GM18868 (cell line): Measurements from ENCODE around the gene RAB4B.
"Not testable (repeated sequence)": the region's sequence is repeated elsewhere in the genome, so short reads cannot be mapped to it uniquely, and the experiment has no call there.

Experiments
- ATAC-seq: cut with Tn5 transposase; IDR thresholded peaks from one replicate; pipeline ENCODE4 v1.9.1; 2021; ENCODE audit warnings: mild to moderate bottlenecking, moderate library complexity; ENCODE audit not compliant: unreplicated experiment

The RAB4B gene

GRCh38 chr19:40815223-40815622 lies 37.2 kb downstream of the RAB4B start:
- no peak for ATAC-seq

GRCh38 chr19:40818480-40819399 lies 40.7 kb downstream of the RAB4B start:
- not testable (repeated sequence) for ATAC-seq

- ATAC-seq: not testable (repeated sequence)
Observed at GRCh38 chr19:40819479-40820234, 41.6 kb downstream of the RAB4B start.

DNA sequence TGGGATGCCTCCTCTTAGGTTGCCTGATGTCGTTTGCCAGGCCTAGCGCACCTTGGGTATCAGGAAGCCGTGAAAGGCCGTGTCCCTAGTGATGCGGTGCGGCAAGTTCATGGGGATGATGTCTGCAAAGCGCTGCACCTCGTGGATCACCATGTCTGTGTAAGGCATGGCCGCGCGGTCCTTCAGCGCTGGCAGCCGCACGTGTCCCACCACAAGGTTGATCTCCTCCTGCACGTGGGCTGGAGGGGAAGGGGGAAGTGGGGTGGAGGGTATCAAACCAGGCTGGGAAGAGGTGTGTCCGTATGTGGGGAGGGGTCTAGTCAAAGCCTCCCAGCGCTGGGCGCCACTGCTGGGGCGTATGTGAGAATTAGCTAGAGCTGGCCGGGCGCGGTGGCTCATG lies 44.1 kb downstream of the RAB4B start:
- no peak for ATAC-seq

DNA sequence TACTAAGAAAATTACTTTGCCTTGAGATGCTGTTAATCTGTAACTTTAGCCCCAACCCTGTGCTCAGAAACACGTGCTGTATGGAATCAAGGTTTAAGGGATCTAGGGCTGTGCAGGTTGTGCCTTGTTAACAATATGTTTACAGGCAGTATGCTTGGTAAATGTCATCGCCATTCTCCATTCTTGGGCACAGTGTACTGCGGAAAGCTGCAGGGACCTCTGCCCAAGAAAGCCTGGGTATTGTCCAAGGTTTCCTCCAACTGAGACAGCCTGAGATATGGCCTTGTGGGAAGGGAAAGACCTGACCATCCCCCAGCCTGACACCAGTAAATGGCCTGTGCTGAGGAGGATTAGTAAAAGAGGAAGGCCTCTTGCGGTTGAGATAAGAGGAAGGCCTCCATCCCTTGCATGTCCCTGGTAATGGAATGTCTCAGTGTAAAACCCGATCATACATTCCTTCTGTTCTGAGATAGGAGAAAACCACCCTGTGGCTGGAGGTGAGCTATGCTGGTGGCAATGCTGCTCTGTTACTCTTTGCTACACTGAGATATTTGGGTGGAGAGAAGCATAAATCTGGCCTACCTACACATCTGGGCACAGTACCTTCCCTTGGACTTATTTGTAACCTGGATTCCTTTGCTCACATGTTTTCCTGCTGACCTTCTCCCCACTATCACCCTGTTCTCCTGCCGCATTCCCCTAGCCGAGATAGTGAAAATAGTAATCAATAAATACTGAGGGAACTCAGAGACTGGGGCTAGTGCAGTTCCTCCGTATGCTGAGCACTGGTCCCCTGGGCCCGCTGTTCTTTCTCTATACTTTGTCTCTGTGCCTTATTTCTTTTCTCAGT lies 44.9 kb downstream of the RAB4B start:
- ATAC-seq: not testable (repeated sequence)

DNA sequence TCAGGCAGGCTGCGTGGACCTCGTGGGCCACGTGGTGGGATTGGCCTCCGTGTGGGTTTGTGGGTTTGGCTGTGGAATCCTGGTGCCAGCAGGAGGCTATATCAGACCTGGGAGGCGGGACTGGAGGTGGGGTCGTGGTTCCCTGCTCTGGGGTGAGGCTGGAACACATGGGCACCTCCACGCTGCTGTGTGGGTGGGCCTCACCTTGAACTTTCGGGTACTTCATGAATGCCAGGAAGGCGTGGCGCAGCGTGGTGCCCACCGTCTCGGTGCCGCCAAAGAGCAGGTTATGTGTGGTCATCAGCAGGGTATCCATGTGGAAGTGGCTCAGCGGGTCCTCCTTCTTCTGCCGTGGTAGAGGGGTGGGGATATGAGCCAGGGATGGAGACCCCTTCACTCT lies 46.9 kb downstream of the RAB4B start:
- not testable (repeated sequence) for ATAC-seq

GRCh38 chr19:40825460-40826095 lies 47.5 kb downstream of the RAB4B start:
- ATAC-seq: not testable (repeated sequence)

- ATAC-seq: not testable (repeated sequence)
Observed at GRCh38 chr19:40826312-40826698, 48.3 kb downstream of the RAB4B start.

GRCh38 chr19:40826699-40827385 lies 48.8 kb downstream of the RAB4B start:
- not testable (repeated sequence) for ATAC-seq

GRCh38 chr19:40827386-40828247 lies 49.6 kb downstream of the RAB4B start:
- ATAC-seq: no peak

DNA sequence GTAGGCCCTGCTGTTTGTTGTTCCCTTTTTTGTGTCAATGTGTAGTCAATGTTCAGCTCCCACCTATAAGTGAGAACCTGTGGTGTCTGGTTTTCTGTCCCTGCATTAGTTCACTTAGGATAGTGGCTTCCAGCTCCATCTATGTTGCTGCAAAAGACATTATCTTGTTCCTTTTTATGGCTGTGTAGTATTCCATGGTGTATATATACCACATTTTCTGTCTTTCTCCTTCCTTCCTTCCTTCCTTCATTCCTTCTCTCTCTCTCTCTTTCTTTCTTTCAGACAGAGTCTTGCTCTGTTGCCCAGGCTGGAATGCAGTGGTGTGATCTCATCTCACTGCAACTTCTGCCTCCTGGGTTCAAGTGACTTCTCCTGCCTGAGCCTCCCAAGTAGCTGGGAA lies 51.2 kb downstream of the RAB4B start:
- ATAC-seq: no peak

DNA sequence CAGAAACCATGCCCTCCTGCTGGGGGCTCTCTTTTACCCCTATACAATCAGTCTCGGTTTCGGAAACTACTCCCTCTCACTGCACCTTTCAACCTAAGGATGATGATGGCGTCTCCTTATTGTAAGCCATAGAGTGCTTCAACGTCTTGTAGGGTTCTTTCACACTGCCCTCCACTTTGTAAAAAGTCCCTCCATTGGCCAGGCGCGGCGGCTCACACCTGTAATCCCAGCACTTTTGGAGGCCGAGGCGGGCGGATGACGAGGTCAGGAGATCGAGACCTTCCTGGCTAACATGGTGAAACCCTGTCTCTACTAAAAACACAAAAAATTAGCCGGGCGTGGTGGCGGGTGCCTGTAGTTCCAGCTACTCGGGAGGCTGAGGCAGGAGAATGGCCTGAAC lies 52.7 kb downstream of the RAB4B start:
- not testable (repeated sequence) for ATAC-seq

DNA sequence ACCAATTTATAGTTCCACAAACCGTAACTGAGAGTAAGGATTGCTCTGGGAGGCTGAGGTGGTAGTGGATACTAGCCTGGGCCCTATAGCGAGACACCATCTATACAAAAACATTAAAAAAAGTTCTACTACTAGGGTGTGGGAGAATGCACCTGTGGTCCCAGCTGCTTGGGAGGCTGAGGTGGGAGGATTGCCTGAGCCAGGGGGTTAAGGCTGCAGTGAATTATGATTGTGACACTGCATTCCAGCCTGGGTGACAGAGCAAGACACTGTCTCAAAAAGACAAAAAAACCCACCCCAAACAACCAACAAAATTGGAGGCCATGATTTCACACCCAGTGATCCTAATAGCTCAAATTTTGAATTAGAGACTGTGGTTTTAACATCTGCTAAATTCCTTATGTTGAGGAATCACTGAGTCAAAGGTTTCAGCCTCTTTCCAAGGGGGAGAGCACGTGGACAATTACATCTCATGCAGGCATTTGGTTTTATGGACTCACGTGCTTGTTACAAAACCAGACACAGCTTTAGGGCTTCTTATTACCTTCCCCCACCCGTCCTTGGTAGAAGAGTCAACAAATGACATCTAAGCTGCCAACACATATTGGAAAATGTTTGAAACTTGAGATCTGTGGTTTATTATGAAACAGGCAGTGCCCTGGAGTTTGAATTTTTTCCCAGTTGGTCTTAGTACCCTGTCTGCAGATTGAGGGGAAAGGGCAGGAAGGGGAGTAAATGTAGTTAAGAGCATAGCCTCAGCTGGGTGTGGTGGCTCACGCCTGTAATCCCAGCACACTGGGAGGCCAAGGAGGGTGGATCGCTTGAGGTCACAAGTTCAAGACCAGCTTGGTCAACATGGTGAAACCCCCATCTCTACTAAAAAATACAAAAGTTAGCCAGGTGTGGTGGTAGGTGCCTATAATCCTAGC lies 53.7 kb downstream of the RAB4B start:
- ATAC-seq: no peak

DNA sequence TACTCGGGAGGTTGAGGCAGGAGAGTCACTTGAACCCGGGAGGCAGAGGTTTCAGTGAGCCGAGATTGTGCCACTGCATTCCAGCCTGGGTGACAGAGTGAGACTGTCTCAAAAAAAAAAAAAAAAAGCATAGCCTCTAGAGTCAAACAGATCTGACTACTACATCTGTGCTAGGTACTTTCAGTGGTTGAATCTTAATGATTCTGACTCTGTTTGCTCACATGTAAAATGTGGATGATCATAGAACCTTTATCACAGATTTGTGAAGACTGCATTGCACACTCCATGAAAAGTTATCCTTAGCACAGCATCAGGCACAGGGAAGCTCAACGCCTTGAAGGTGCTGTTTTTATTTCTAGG lies 54.4 kb downstream of the RAB4B start:
- not testable (repeated sequence) for ATAC-seq

- not testable (repeated sequence) for ATAC-seq
Observed at GRCh38 chr19:40833728-40834533, 55.9 kb downstream of the RAB4B start.

DNA sequence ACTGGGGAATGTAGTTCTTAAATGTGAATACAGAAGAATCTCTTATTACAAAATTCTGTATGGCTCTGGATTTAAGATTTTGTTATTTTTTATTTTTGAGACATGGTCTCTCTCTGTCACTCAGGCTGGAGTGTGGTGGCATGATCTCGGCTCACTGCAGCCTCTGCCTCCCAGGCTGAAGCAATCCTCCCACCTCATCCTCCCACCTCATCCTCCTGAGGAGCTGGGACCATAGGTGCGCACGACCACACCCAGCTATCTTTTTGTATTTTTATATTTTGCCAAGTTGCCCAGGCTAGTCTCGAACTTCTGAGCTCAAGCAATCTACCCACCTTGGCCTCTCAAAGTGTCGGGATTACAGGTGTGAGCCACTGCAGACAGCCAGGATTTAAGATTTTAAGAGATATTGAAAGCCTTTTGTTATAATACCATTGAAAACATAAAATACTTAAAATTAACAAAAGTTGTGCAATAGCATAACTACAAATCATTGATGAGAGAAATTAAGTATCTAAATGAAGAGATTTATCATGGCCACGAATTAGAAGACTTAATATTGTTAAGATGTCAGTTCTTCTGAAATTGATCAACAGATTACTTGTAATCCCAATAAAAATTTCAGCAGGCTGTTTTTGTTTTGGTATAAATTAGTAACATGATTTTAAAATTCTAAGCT lies 58.8 kb downstream of the RAB4B start:
- no peak for ATAC-seq

GRCh38 chr19:40838477-40838876 lies 60.4 kb downstream of the RAB4B start:
- ATAC-seq: not testable (repeated sequence)
